GM18526 (cell line): ENCODE data around the gene SEC14L2.

Source experiments
- POLR2A ChIP-seq: IDR thresholded peaks from 3 replicates; pipeline ENCODE4 v1.6.1; 2011; ENCODE audit not compliant: insufficient read length; ENCODE audit errors: extremely low read depth

Gene SEC14L2

DNA sequence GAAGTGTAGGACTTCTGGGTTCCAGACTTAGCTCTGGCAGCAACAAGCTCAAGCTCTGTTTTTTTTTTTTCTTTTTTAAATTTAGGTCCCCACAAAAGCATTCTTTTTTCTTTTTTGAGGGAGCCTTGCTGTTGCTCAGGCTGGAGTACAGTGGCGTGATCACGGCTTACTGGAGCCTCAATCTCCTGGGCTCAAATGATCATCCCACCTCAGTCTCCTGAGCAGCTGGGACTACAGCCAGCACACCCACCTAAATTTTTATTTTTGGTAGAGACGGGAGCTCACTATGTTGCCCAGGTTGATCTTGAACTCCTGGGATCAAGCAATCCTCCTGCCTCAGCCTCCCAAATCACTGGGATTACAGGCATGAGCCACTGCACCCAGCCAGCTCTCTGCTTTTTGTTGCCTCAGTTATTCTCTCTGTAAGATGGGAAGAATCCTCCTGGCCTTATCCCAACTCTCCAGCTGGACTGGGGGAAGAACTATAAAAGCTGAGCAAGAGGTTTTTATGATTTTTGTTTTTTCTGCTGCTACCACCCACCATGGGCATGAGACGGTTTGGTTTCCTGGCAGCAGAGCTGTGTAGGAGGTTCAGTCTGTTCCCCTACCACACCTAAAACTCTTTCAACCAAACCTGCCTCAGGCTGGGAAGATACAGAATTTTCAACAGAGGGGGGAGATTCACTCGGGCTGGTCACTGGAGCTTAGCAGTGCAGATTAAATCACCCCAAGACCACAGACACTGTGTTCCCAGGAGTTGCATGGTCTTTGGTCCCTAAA, 17.1 kb downstream of the SEC14L2 start:
- no peak for TF ChIP-seq POLR2A

DNA sequence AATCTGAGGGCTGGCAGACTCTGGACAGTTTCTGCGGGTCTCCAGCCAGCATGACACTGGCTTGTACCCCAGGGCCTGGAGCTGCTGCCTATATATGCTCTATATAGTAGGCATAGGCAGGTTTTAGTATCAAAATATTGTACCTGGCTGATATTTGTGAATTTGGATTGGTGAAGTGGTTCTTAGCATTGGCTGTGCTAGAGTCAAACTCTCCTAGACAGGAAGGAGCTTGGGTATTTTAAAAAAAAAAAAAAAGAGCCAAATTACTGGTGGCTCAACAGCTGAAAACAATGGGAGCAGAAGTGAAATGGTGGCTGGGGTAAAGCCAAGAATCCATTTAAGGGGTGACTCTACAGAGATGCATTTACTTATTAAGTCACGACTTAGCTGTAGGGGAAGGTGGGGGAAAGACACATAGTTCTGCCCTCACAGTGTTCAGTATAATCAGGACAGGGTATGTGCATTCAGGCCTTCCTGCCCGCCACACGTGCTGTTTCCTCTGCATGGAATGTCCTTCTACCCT, 17.8 kb downstream of the SEC14L2 start:
- no peak for TF ChIP-seq POLR2A

DNA sequence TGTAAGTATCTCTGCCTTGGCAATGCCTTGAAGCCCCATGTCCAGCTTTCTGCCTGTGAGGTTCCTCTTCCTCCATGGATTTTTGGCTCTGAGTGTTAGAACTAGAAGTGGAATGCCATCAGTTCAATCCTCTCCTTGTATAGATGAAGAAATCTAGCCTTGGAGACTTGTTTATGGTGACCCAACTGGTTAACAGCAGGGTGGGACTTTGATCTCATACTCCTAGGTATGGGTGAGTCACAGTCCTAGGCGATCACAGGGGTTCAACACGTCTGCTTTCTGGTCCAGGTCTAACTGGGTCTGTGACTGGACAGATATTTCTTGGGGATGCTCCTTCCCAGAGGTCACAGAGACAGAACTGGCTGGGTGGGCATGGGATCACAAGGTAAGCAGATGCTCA, 19.6 kb downstream of the SEC14L2 start:
- no peak for TF ChIP-seq POLR2A

DNA sequence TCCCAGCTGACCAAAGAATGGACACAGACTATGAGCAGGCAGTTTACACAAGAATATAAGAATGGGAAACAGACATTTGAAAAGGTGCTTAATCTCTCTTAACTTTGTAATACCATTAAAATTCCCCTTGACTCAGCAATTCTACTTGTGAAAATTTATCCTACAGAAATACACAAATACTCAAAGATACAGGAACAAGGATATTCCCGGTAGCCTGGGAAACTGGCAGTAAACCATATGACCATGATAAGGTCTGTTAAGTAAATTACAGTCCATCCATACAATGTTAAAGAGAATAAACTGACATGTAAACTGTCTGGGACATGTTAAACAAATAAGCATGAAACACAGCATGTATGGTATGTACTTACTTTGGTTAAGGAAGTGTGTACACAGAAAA, 20.0 kb downstream of the SEC14L2 start:
- no peak for TF ChIP-seq POLR2A

- TF ChIP-seq POLR2A, result no peak
Measured at GRCh38 chr22:30420347-30421125, 23.7 kb downstream of the SEC14L2 start.

DNA sequence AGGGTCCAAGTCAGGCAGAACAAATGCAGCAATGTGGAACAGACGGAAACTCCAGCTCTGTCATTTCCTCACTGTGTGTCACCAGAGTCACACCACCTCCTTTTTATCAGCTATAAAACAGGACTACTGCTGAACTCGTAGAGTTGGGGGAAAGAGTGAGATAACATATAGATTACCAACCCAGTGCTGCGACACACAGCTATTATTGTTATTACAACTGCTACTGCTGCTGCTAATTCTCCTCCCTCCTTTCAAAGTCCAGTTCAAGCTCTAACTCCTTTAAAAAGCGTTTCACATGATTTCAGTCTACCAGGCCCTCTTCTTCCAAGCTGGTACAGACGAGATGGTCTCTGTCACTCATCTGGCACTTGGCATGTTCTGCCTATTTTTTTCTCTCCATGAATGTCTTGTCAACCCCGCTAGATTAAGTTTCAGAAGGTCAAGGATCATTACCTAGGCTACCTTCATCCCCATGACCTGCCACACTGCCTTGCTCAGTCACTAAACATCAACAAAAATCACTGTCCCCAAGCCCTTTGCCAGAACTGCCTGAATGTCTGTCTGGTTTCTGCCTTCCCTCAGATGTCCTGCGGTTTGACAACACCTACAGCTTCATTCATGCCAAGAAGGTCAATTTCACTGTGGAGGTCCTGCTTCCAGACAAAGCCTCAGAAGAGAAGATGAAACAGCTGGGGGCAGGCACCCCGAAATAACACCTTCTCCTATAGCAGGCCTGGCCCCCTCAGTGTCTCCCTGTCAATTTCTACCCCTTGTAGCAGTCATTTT, 25.1 kb downstream of the SEC14L2 start:
- TF ChIP-seq POLR2A, result no peak

- no peak for TF ChIP-seq POLR2A
Measured at GRCh38 chr22:30422481-30423300, 25.9 kb downstream of the SEC14L2 start.

GRCh38 chr22:30423301-30423958, 26.6 kb downstream of the SEC14L2 start:
- TF ChIP-seq POLR2A, result peak; percentile 84

DNA sequence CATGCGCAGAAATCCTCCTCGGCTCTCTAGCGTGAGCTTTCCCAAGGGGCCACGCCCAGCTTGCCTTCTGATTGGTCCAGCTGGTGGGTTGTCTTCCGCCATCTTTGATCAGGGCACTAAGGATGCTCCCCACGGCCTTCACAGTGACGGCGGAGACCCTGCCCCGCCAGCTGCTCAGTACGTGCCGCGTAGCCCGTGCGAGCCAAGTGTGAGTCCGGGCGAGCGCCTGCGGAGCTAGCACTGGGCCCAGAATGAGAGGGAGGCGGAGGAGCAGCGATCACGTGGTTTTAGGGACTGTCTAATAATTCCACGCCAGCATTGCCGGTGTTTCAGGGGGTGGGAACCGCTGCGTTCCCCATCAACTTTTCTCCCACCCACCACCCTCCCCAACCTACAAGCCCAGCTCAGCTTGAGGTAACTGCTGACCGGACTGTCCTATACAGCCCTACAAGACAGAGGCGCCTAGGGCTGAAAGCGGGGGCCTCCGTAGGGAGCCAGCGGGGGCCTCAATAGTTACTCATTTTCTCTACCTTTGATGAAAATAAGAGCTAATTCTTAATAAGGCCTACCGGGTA, 27.2 kb downstream of the SEC14L2 start:
- peak; percentile 64 for TF ChIP-seq POLR2A

GRCh38 chr22:30424534-30425326, 27.9 kb downstream of the SEC14L2 start:
- TF ChIP-seq POLR2A, result no peak

DNA sequence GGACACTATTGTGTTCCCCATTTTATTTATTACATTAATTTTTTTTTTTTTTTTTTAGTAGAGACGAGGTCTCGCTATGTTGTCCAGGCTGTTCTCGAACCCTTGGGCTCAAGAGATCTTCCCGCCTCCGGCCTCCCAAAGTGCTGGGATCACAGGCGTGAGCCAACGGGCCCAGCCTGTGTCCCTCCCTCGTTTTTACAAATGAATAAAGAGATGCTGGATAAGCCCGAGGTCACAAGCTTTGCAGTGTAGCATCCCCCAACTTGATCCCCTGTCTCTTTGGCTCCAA, 28.5 kb downstream of the SEC14L2 start:
- no peak for TF ChIP-seq POLR2A

DNA sequence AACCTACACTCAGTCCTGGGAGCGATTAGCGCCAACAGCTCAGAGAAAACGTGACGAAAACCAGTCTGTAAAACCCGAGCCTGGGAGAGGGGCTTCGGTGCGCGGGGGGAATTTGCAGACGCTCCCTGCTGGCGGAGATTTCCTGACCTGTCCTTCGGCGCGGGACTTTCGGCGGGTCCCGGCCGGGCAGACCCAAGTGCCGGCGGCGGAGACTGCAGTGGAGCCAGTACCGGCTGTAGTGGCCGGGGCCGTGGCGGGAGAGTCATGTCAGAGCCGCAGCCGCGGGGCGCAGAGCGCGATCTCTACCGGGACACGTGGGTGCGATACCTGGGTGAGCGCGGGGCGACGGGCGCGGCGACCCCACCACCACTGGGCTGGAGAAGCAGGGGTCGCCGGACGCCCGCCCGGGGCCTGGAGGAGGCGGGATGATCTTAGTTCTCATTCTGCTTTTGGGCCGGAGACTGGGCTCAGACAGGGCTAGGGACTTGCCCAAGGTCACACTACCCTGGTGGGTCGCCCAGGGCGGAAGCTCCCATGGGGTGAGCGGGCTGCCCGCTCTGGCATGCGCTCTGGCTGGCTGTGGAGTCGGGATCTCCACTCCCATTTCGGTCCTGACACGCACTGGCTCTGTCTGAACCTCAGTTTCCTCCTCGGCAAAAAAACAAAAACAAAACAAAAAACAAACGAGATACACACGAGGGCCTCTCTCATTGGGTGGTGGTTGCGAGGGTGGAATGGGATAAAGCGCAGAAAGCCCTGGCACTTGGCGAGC, 29.0 kb downstream of the SEC14L2 start, which contains the start of gene MTFP1:
Gene MTFP1 (plus strand): TSS at position 153 of the 772 bp plus-strand sequence. CDS start 112 bp downstream, at position 265.
- TF ChIP-seq POLR2A, result peak; percentile 56
